ENCODE results near the gene NBR1. TPM values are rescaled to one million over a fixed set of nuclear protein-coding genes. Genes with fewer than 3 reads are reported as not detected.

NBR1 gene
- total and polyA plus RNA-seq, 2 of the 8 experiments (the other 6 are each of a cell fraction or from before 2014, with no cell fraction given) = 13.5 to 36.0 TPM

- no peak for TF ChIP-seq KDM4A (IDR thresholded peaks at IDR 0.05; ENCODE audit: low read depth, low read length, severe bottlenecking)
- no peak for TF ChIP-seq SP1 (IDR thresholded peaks at IDR 0.05; ENCODE audit: low read depth, low read length)
Observed at GRCh38 chr17:43219001-43219400, 48.0 kb downstream of the NBR1 start (continued).
